NT2/D1 (cell line): ENCODE measurements around the gene DHX29.

Experiments
- DNase-seq: peaks from one replicate; pipeline ENCODE4 v3.0.0-alpha.2; 2011; ENCODE audit warnings: low read depth, low spot score
- H3K27me3 ChIP-seq: 2 replicates; pipeline ENCODE4 v1.6.0; 2011; ENCODE audit warnings: mild to moderate bottlenecking; ENCODE audit not compliant: insufficient read length, insufficient read depth
- H3K36me3 ChIP-seq: 2 replicates; pipeline ENCODE4 v1.6.1; 2011; ENCODE audit warnings: mild to moderate bottlenecking, low read length, mixed read lengths; ENCODE audit not compliant: insufficient read depth, insufficient read length
- H3K4me1 ChIP-seq: 2 replicates; pipeline ENCODE4 v1.5.1; 2011; ENCODE audit not compliant: insufficient read depth, insufficient read length
- H3K4me3 ChIP-seq: 2 replicates; pipeline ENCODE4 v1.5.1; 2011; ENCODE audit warnings: low read depth; ENCODE audit not compliant: insufficient read length
- H3K9ac ChIP-seq: 2 replicates; pipeline ENCODE4 v1.6.0; 2011; ENCODE audit warnings: low read depth; ENCODE audit not compliant: insufficient read length
- H3K9me3 ChIP-seq: 2 replicates; pipeline ENCODE4 v1.5.1; 2011; ENCODE audit warnings: mild to moderate bottlenecking, low read length; ENCODE audit not compliant: insufficient read depth
- SUZ12 ChIP-seq: IDR thresholded peaks from 2 replicates; pipeline ENCODE4 v1.6.1; 2011; ENCODE audit not compliant: insufficient read length, insufficient read depth; ENCODE audit errors: extremely low read depth
- YY1 ChIP-seq: IDR thresholded peaks from 2 replicates; pipeline ENCODE4 v1.6.1; 2011; ENCODE audit not compliant: insufficient read length, insufficient read depth
- ZNF274 ChIP-seq: IDR thresholded peaks from 2 replicates; pipeline ENCODE4 v1.6.1; 2011; ENCODE audit warnings: mild to moderate bottlenecking, low read depth, low read length

Gene DHX29, protein sequence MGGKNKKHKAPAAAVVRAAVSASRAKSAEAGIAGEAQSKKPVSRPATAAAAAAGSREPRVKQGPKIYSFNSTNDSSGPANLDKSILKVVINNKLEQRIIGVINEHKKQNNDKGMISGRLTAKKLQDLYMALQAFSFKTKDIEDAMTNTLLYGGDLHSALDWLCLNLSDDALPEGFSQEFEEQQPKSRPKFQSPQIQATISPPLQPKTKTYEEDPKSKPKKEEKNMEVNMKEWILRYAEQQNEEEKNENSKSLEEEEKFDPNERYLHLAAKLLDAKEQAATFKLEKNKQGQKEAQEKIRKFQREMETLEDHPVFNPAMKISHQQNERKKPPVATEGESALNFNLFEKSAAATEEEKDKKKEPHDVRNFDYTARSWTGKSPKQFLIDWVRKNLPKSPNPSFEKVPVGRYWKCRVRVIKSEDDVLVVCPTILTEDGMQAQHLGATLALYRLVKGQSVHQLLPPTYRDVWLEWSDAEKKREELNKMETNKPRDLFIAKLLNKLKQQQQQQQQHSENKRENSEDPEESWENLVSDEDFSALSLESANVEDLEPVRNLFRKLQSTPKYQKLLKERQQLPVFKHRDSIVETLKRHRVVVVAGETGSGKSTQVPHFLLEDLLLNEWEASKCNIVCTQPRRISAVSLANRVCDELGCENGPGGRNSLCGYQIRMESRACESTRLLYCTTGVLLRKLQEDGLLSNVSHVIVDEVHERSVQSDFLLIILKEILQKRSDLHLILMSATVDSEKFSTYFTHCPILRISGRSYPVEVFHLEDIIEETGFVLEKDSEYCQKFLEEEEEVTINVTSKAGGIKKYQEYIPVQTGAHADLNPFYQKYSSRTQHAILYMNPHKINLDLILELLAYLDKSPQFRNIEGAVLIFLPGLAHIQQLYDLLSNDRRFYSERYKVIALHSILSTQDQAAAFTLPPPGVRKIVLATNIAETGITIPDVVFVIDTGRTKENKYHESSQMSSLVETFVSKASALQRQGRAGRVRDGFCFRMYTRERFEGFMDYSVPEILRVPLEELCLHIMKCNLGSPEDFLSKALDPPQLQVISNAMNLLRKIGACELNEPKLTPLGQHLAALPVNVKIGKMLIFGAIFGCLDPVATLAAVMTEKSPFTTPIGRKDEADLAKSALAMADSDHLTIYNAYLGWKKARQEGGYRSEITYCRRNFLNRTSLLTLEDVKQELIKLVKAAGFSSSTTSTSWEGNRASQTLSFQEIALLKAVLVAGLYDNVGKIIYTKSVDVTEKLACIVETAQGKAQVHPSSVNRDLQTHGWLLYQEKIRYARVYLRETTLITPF (N-terminal part only)

GRCh38 chr5:55307383-55308253, at the start of gene DHX29, which contains the start of gene MTREX:
Gene DHX29 (minus strand): TSS chr5:55307694. CDS start chr5:55307573, 121 bp downstream.
Gene MTREX (plus strand): TSS chr5:55307989. CDS start chr5:55308014, 25 bp downstream.
- no peaks in the 10 kb centered on the region for H3K27me3 ChIP-seq
- H3K9me3 ChIP-seq = peaks cover 9% of the 10 kb centered on the region
- DNase-seq = peak; percentile 72
- H3K9ac ChIP-seq = peak within 1 kb of the TSS; percentile 97
- peak within 1 kb of the TSS; percentile 91 for H3K4me3 ChIP-seq
- peak; percentile 79 for TF ChIP-seq YY1
- no peak for TF ChIP-seq SUZ12
- no peaks in the 10 kb centered on the region for H3K4me1 ChIP-seq
- peaks cover 36% of the 10 kb centered on the region for H3K36me3 ChIP-seq

DNA sequence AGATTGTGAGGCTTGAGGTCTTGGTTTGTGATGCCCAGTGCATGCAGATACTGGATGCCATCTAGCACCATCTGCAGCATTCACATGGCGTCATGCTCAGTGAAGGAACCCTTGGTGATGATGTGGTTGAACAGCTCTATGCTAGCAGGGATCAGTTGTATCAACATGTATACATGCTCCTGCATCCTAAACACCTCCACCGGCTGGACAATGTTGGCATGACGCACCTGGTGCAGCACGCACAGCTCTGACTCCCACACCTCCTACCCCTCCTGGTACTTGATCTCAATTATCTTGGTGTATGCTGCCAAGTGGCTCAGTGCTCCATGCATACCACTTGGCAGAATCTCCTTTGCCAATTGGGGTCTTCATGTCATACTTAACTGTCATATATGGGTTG, 49.4 kb upstream of the DHX29 start:
- no peak overlapping the region for H3K9ac ChIP-seq
- no peaks in the 10 kb centered on the region for H3K9me3 ChIP-seq
- no peak for TF ChIP-seq YY1
- TF ChIP-seq SUZ12 = no peak
- TF ChIP-seq ZNF274 = no peak
- peaks cover 72% of the 10 kb centered on the region for H3K36me3 ChIP-seq
- no peak for DNase-seq
- H3K4me1 ChIP-seq = no peaks in the 10 kb centered on the region
- H3K27me3 ChIP-seq = no peaks in the 10 kb centered on the region
- no peak overlapping the region for H3K4me3 ChIP-seq

DNA sequence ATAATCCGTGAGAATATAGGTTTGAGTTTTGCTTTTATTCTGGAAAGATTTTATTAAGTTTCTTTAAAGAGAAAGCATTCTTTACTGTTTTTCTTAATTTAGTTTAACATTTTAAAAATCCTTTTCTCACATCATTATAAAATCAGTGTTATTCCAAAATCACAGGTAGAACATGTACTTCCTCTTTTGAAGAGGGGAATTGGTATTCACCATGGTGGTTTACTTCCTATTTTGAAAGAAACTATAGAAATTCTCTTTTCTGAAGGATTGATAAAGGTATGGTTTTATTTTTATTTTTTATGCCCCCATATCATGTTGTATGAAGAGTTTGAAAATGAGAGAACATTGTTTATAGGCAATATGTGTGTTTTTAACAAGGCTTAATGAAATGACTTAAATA, 43.3 kb upstream of the DHX29 start:
- peaks cover 90% of the 10 kb centered on the region for H3K36me3 ChIP-seq
- no peak overlapping the region for H3K9ac ChIP-seq
- peaks cover under 1% of the 10 kb centered on the region; the same call in 1 of the 2 replicates for H3K9me3 ChIP-seq
- H3K4me3 ChIP-seq = no peak overlapping the region
- H3K4me1 ChIP-seq = no peaks in the 10 kb centered on the region
- no peaks in the 10 kb centered on the region for H3K27me3 ChIP-seq
- TF ChIP-seq YY1 (no peak), ZNF274 (no peak), SUZ12 (no peak)
- DNase-seq = no peak

DNA sequence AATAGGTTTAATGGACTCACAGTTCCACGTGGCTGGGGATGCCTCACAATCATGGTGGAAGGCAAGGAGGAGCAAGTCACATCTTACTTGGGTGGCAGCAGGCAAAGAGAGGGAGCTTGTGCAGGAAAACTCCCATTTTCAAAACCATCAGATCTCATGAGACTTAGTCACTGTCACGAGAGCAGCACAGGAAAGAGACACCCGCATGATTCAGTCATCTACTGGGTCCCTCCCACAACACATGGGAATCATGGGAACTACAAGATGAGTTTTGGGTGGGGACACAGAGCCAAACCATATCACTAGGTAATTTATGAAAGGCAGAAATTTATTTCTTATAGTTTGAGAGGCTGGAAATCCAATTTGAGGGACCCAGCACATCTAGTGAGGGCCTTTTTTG, 40.3 kb upstream of the DHX29 start:
- H3K36me3 ChIP-seq = peaks cover 82% of the 10 kb centered on the region
- DNase-seq = no peak
- no peaks in the 10 kb centered on the region for H3K27me3 ChIP-seq
- H3K4me1 ChIP-seq = no peaks in the 10 kb centered on the region
- H3K9me3 ChIP-seq = peaks cover 6% of the 10 kb centered on the region; the same call in 1 of the 2 replicates
- H3K4me3 ChIP-seq = no peak overlapping the region
- H3K9ac ChIP-seq = no peak overlapping the region
- TF ChIP-seq ZNF274 (no peak), SUZ12 (no peak), YY1 (no peak)

- Histone ChIP-seq H3K4me3 (no peak overlapping the region), H3K27me3 (no peaks in the 10 kb centered on the region), H3K9me3 (peaks cover 6% of the 10 kb centered on the region; the same call in 1 of the 2 replicates), H3K36me3 (peaks cover 78% of the 10 kb centered on the region), H3K4me1 (no peaks in the 10 kb centered on the region), H3K9ac (no peak overlapping the region)
- no peak for DNase-seq
- TF ChIP-seq YY1 (no peak), SUZ12 (no peak), ZNF274 (no peak)
These were observed 37.8 kb upstream of the DHX29 start for GRCh38 chr5:55345327-55345726.

- Histone ChIP-seq H3K4me1 (no peaks in the 10 kb centered on the region), H3K9me3 (peaks cover 6% of the 10 kb centered on the region; the same call in 1 of the 2 replicates), H3K9ac (no peak overlapping the region), H3K36me3 (peaks cover 71% of the 10 kb centered on the region), H3K27me3 (no peaks in the 10 kb centered on the region), H3K4me3 (no peak overlapping the region)
- no peak for TF ChIP-seq ZNF274
- TF ChIP-seq SUZ12 = no peak
- no peak for TF ChIP-seq YY1
- no peak for DNase-seq
These were observed 37.0 kb upstream of the DHX29 start for GRCh38 chr5:55344392-55344992.
